Stimulated activated CD4-positive, alpha-beta T cell treated with anti-CD3 and anti-CD28 coated beads, Interleukin-1b, Interleukin-23, amount 100 ng/mL, for 24 hours (primary cell): ENCODE data around the gene CAB39L.
"Not testable (repeated sequence)": the region's sequence is repeated elsewhere in the genome, so short reads cannot be mapped to it uniquely, and the experiment has no call there.

ENCODE experiments used
- DNase-seq, 4 experiments: peaks; one replicate each; pipeline ENCODE4 v3.0.0-alpha.2; 2020; ENCODE audit warnings: low read depth in 4 of 4, low spot score in 1 of 4

CAB39L gene

DNA sequence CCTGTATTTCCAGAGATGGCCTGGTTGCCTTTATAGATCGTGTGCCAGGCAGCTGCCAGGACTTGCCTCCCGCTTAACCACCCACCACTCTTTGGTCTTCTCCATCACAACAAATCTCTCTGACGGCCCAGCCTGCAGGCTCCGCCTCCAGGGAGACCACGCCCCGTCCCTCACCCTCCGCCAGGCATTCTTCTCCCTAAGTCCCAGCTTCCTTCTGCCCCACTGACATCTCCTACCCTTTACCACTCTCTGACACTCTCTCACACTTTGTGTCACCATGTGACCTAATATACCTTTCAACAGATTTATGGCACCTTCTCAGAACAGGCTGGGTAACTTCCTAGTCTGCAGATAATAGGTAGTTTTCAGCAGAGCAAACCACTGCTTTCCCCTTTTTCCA, 95.1 kb downstream of the CAB39L start:
- no peak for DNase-seq

DNA sequence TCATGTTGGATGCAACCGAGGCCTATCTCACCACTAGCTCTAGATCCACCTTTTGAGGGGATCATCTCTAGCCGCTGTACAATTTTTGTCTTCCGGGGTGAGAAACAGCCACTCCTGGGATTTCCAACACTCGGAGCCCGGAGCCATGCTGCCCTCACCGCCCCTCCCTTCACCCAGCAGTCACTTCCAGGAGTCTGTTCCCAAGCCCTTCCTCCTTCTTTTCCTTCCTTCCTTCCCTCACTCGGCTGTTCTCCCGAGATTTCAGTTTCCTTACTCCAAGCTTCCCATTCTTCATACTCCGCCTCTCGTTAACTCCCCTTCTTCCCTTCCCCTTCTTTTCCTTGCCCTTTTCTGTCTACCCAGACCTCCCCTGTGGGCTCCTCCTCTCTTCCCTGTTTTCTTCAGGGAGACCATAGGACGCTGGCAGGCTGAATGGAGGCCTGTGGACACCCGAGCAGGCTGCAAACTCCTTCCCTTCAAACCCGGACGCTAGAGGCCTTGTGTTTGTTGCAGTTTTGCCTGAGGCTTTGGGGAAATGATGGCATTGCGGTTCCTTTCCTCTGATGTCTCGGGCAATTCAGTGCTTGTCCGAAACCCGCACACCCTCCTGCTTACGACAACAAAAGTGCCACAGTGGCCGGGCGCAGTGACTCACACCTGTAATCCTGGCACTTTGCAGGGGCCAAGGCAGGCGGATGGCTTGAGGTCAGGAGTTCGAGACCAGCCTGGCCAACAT, 96.0 kb downstream of the CAB39L start:
- DNase-seq = no peak

DNA sequence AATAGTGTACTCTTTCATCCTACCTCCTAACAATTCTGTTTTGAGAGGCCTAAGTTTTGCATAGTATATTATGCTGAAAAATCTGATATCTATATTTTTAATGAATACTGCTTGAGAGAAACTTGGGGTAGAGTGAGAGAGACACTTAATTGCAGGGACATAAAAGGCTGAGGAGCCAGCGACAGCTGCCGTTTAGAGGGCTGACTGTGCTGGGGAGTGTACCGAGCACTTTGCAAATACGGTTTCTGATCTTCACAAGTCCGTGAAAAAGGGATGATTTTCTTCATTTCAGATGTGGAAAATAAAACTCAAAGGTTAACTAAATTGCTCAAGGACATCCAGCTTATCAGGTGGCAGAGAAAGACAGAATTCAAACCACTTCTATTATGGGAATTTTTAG, 97.4 kb downstream of the CAB39L start:
- no peak for DNase-seq

DNA sequence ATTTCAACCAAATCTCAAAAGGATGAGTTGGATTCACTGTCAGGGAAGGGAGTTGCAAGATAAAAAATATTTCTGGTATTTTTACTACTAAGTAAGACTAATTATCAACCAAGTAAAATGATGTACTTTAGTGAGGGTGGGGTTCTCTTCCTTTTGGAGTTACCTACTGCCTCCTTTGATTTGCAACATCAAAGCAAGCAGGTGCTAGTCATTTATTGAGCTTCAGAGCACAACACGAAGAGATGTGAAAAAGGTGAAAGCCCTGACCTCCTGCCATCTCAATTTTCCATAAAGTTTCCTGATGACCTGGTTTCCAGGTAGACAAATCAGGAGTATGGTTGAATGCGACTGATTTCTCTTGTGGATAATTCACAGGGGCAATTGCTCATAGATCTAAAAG, 100.1 kb downstream of the CAB39L start:
- DNase-seq = no peak

DNA sequence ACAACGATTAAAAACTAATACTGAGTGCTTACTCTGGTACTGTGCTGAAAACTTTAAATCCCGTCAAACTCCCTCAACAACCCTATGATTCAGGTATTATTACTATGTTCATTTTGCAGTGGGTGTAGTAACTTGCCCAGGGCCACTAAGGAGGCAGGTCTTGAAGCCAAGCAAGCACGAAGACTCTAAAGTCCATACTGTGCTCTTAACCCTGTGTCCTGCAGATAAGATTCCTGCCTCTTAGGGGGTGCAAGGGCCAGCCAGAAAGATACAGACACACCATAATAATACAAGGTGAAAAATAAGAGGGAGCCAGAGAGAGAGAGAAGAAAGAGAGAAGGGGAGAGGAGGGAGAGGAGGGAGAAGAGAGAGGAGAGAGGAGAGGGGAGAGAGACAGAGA, 100.6 kb downstream of the CAB39L start:
- DNase-seq = no peak

DNA sequence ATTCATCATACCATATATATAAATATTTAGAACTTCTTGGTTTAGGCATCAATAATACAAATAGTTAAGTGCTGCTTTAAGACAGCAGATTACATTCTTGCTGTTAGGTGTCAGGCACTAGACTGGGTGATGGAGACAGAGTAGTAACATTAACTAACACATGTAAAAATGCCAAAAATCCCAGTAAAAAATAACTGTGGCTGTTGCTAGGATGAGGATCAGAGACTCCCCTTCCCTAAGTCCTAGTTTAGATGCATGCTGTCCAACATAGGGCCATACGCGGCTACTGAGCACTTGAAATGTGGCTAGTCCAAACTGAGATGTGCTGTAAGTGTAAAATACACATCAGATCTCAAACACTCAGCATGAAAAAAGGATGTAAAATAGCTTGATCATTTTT, 101.4 kb downstream of the CAB39L start:
- no peak for DNase-seq

DNA sequence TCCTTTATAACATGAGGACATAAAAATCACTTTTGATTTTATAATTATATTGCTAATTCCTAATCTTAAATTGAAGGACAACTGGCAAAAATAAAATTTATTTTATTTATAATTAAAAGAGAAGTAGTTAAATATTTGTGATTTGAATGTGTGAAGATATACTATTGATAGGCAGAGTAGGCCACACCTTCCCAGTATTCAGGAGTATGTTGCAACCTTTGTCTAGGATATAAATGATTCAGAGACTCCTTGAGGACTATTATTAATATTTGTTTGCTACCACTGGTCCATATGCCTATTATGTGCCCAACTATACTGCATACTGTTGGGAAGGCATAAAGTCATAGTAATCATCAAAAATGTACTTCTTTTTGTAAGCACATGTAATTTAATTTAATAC, 101.9 kb downstream of the CAB39L start:
- no peak for DNase-seq

DNA sequence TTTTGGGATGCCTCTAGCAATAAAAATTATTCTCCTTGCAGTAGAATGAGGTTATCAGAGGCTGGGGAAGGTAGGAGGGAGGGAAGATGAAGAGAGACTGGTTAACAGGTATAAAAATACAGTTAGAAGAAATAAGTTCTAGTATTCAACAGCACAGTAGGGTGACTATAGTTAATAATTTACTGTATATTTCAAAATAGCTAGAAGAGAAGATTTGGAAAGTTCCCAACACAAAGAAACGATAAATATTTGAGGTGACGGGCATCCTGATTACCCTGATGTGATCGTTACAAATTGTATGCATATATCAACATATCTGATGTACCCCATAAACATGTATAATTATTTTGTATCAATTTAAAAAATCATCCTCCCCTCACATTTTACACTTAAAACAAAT, 102.3 kb downstream of the CAB39L start:
- no peak for DNase-seq

DNA sequence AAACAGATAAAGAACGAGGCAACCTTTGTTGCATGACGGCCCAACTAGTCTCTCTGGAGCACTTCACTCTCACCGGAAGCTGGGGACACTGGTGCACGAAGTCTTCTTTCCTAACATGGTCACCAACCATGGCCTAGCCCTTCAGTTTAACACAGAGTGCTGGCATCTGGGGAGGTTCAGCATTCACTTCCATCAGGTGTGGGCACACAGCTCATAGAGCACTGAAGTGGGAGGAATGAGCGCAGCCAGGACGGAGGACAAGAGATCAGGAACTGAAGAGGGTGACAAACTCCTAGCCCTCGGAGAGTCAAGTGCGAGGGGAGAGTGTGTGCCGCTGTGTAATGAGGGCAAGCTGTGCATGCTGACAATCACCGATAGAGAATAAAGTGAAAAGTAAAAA, 103.7 kb downstream of the CAB39L start:
- DNase-seq = no peak

DNA sequence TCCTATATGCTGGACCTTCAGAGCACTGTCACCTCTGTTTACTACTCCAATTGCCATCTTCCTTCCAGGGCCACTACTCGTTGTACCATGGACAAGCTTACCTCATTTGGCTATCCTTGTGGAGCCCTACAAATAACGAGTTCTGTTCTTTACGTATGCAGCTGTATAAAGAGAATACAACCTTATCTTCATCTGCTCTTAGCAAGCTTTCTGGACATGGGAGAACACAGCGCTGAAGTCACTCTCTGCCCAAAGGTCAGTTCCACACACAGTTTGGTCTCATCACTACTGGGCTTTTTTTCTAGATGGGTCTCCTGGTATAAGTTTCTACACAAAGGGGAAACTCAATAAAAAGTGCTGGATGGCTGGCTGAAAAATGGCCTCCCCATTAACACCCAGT, 107.2 kb downstream of the CAB39L start:
- DNase-seq = no peak

DNA sequence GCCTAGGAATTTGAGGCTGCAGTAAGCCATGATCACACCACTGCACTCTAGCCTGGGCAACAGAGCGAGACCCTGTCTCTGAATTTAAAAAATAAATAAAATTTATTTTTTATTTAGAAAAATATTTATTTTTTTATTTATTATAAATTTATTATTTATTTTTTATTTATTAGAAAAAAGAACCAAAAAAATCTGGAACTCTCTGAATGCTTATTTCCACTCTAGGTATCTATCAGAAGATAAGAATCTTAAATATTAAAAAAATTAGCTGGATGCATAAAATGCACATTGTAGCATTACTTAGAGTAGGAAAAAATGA, 113.4 kb downstream of the CAB39L start:
- DNase-seq = no peak

DNA sequence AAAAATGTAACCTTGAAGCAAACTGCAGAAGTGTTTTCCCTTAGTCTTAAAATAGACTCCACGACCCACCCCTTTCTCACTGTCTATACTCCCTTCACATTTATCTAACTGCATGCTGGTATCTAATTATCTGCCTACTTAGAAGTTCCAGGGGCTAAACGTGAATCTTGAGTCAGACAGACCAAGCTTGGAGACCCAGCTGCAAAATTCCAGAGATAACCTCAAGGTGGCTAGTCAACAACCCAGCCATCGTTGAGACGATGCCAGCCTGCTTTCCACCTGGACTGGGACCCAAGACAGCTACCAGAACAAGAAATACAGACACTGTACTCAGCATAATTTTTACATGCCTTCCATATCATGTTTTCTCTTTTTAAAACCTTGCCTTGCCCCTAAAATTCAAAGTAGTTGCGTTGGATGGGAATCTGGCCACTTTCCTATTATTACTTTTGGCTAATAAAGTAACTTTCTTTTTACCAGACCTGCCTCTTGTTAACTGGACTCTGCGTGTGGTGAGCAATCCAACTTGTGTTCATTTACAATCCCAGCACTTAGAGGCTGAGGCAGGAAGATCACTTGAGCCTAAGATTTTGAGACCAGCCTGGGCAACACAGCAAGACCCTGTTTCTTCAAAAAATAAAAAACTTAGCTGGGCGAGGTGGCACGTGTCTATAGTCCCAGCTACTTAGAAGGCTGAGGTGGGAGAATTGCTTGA, 113.9 kb downstream of the CAB39L start:
- DNase-seq = no peak

DNA sequence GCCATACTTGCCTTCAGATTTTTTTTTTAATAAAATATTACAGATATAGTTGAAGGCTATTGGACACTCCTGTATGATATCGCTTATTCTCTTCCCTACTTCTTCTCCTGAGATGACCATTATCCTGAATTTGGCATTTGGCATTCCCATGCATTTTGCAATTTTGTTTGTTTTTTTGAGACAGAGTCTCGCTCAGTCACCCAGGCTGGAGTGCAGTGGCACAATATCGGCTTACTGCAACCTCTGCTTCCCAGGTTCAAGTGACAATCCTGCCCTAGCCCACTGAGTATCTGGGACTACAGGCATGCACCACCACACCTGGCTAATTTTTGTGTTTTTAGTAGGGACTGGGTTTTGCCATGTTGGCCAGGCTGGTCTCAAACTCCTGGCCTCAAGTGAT, 116.7 kb downstream of the CAB39L start:
- not testable (repeated sequence) for DNase-seq

DNA sequence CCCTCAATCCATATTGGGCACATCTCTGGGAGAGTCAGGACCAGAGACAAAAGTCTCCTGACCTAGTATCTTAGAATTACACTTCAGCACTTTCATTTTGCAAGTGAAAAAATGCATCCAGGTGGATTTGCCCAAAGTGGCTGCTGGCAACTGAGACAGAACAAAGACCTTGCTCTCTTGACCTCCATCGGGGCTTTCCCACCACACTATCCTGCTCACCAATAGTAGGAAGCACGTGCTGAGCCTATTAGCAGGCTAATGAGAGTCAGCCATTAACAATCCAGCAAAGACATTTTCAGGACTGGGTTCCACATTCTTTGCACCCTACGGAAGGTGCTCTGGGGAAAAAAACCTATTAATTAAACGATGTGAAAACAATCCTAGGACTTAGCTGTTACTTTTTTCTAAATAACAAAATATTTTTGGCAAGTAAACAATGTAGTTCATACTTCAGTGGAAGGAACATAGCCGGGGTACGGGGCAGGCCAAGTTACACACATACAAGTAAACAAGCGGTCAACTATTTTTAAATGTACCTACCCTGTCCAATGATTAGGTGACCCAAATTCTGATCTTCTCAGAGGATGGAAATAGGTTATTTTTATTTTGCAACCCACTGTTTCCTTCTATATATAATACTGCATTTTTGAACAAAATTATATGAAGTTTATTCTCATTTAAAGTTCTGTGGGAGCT, 117.5 kb downstream of the CAB39L start:
- DNase-seq = no peak

DNA sequence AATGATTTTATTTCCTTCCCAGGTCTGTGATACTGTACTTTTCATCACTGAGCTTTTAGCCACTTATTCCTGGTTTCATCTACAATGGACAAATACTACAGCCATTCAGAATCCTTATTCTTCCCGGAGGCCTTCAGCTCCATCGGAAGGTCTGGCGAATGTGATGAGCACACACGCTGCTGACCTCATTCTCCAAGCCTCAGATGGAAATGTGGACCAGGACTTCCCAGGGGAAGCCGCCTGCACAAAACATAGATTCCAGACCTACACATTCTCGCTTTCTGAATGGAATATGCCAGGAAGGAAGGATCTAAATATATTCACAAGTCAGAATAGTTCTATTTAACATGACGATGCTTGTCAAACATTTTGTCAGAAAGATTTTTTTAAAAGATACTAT, 120.5 kb downstream of the CAB39L start:
- no peak for DNase-seq

DNA sequence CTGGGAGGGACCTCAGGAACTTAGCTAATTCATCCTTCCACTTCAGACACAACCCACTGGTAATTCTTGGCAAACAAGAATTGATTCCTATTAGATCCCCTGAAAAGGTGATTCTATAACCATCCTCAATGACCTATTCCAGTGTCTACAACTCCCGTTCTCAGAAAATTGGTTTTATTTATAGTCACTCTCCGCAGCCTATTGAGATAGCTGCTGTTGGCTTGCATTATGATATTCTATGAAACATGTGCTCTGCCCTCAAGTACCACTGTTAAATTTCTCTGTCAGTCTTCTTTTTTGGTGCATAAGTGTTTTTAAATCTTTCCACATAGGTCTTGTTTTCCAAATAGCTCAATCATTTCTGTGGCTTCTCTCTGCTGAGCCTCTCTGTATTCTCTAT, 121.2 kb downstream of the CAB39L start:
- no peak for DNase-seq

DNA sequence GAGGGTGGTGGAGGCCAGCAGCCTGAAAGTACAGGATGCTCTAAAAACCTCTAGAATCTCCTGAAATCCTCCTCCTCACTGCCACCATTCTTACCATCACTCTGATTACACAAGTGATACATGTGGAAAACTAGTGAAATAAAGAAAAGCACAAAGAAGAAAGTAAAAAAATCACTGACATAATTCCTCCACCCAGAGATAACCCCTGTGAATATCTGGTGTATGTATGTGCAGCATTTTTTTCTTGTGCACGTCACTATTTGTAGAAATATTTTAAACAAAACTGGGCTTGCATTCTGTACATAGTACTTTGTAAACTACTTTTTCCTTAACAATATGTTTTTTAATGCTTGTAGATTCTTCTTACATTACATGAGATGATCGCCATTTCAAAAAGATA, 122.9 kb downstream of the CAB39L start:
- DNase-seq = no peak

DNA sequence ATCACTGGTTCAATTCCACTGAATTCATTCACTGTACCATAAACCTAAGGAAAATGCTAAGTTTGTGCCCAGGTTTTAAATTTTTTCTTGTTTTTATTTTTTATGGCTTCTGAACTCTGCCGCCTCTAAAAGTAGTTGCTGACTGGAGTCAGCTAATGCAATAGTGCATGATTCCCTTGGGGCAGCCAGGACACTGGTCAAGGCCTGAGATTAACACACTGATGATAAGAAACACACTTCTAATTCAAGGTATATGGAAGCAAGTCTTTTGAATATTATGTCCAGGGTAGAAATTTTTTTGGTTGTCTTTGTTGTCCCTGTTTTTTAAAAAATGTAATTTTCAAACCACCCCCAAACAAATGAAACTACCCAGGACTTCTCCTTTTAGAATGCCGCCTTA, 123.9 kb downstream of the CAB39L start:
- DNase-seq = no peak

DNA sequence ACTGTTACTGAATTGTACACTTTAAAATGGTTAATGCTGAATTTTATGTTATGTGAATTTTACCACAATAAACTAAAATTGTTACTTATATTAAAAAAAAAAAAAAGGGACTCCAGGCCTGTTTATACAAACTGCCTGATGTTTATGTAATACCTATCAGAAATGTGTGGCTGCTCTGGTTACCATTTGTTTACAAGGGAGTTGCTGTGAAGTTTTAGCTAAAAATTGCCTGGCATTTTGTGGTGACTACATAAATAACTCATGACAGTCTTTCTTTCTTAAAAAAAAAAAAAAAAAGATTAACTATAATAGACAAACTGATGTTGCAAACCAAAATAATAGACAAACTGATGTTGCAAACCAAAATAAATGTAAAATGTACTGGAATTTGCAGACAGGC, 124.3 kb downstream of the CAB39L start:
- no peak for DNase-seq

DNA sequence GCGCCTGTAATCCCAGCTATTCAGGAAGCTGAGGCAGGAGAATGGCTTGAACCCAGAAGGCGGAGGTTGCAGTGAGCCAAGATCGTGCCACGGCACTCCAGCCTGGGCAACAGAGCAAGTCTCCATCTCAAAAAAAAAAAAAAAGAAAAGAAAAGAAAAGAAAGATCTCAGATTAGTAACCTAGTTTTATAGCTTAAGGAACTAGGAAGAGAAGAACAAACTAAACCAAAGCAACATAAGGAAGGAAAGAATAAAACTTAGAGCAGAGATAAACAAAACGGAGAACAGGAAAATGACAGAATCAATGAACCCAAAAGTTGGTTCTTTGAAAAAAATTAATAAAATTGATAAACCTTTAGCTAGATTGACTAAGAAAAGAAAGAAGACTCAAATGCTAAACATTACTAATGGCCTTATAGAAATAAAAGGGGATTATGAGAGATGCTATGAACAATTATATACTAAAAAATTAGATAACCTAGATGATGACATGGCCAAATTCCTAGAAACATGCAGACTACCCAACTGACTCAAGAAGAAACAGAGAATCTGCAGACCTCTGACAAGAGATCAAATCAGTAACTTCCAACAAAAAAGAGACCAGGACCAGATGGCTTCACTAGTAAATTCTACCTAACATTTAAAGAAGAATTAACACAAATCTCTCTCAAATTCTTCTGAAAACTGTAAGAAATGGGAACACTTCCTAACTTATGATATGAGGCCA, 127.9 kb downstream of the CAB39L start:
- no peak for DNase-seq

DNA sequence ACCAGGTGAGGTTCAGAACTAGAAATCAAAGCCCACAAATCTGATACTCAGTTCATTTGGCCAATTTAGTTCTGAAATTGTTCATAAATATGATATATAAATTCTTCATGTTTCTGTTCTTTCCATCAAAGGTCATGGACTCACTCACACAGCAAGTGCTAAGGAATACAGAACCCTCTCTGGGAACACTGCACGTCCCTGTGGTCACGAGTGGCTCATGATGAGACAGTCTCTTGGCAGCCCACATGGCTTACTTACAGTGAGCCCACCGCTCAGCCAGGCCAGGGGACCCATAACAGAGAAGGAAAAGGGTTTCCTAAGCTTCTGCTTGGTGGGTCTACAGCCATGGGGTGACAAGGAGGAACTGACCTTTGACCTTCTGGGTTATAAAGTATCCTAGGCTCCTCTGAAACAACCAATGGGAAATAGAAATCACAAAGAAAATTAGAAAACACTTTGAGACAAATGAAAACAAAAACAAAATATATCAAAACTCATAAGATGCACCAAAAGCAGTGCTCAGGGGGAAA, 128.8 kb downstream of the CAB39L start:
- no peak for DNase-seq
